Endothelial cell of umbilical vein (primary cell): ENCODE data around the gene CXorf65.

ENCODE experiments used
- EZH2 ChIP-seq: IDR thresholded peaks from 2 replicates; pipeline ENCODE4 v1.6.1; 2012; ENCODE audit warnings: borderline replicate concordance, low read depth, mild to moderate bottlenecking, moderate library complexity, low read length, inconsistent platforms; ENCODE audit not compliant: severe bottlenecking
- MAX ChIP-seq: IDR thresholded peaks from 2 replicates; pipeline ENCODE4 v1.6.1; 2011; ENCODE audit not compliant: insufficient read depth, insufficient read length
- POLR2A ChIP-seq: IDR thresholded peaks from 2 replicates; pipeline ENCODE4 v1.6.1; 2012; ENCODE audit warnings: low read depth, mild to moderate bottlenecking, control low read depth, low read length
- TF ChIP-seq, protein P1 (sequence below), 2 donors: IDR thresholded peaks; 1 replicate in 1 of 2; 2 replicates in 1 of 2; pipeline ENCODE4 v1.5.1; 2011; ENCODE audit warnings: low read length in 2 of 2, mild to moderate bottlenecking in 2 of 2, moderate library complexity in 2 of 2, control low read depth in 1 of 2, inconsistent platforms in 1 of 2, low read depth in 1 of 2; ENCODE audit not compliant: insufficient read depth in 1 of 2; ENCODE audit errors: extremely low read depth in 1 of 2

DNA sequence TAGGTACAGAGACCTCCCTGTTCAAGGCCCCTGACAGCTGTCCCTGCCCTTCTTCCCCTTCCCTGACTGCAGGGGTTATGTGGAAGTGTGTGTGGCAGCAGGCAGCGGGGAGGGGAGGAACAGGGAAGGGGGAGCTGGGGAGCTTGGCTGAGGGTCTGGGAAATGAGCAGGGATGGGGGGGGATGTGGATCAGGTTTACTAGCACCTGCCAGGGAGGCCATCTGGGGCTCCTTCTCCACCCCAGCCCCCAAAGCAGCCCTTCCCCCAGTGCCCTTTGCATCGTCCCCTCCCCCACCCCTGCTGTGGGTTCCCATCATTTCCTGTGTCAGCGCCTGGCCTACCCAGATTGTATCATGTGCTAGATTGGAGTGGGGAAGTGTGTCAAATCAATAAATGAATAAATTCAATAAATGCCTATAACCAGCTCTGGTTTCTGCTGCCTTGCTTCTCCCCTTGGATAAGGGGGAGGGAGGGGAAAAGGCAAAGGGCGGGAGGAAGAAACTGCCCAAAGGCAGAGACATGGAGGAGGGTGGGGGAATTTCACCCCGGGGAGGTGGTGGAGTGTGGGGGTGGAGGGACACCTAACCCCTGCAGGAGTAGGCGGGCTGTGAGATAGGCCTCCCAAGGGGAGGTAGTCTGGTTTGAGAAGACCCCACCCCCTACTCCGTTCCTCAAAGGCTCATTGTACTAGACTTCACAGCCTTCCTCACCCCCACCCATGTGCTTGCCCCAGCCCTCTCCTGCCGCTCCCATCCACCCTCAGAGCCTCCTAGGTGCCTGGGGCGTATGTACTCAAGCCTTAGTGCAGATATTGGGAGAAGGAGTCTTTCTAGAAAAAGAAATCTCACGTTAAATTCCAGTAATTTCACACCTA is 3.2 kb downstream of the CXorf65 start:
- TF ChIP-seq EZH2 (no peak), MAX (no peak), POLR2A (no peak)
- TF ChIP-seq, protein P1, sequence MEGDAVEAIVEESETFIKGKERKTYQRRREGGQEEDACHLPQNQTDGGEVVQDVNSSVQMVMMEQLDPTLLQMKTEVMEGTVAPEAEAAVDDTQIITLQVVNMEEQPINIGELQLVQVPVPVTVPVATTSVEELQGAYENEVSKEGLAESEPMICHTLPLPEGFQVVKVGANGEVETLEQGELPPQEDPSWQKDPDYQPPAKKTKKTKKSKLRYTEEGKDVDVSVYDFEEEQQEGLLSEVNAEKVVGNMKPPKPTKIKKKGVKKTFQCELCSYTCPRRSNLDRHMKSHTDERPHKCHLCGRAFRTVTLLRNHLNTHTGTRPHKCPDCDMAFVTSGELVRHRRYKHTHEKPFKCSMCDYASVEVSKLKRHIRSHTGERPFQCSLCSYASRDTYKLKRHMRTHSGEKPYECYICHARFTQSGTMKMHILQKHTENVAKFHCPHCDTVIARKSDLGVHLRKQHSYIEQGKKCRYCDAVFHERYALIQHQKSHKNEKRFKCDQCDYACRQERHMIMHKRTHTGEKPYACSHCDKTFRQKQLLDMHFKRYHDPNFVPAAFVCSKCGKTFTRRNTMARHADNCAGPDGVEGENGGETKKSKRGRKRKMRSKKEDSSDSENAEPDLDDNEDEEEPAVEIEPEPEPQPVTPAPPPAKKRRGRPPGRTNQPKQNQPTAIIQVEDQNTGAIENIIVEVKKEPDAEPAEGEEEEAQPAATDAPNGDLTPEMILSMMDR (IDR thresholded peaks at IDR 0.05; ENCODE audit: extremely low read depth in 1 of 2, insufficient read depth in 1 of 2, low read depth in 1 of 2, low read length in 2 of 2), result no peak
